NCI-H2227 (cell line): ENCODE data around the gene IFIT2.
"Not testable (repeated sequence)": the region's sequence is repeated elsewhere in the genome, so short reads cannot be mapped to it uniquely, and the experiment has no call there.

Source experiments
- DNase-seq: peaks from one replicate; lab custom pipeline; 2025; ENCODE audit not compliant: unreplicated experiment; lab: John Stamatoyannopoulos, UW

IFIT2 gene, protein sequence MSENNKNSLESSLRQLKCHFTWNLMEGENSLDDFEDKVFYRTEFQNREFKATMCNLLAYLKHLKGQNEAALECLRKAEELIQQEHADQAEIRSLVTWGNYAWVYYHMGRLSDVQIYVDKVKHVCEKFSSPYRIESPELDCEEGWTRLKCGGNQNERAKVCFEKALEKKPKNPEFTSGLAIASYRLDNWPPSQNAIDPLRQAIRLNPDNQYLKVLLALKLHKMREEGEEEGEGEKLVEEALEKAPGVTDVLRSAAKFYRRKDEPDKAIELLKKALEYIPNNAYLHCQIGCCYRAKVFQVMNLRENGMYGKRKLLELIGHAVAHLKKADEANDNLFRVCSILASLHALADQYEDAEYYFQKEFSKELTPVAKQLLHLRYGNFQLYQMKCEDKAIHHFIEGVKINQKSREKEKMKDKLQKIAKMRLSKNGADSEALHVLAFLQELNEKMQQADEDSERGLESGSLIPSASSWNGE

DNA sequence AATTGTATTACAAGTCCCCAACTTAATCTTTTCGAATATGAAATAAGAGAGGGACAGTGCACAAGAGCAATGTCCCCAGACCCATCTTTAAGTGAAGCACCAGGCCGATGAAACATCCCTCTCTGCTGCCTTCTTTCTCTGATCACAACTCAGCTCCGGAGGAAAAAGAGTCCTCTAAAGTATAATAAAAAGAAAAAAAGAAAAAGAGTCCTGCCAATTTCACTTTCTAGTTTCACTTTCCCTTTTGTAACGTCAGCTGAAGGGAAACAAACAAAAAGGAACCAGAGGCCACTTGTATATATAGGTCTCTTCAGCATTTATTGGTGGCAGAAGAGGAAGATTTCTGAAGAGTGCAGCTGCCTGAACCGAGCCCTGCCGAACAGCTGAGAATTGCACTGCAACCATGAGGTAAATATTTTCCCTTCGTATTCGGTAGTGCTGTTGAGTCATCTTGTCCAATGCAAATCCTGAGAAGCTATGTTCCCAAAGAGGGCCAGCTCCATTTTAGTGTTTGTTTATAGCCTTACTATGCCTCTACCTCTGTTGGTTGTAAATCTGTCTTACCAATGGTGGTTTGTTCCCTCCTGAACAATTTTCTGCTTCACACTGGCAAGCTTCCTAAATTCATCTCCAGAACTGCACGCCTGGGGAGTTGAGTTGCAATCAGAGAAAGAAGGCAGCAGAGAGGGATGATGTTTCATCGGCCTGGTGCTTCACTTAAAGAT lies at the start of gene IFIT2:
Gene IFIT2, plus strand, starts transcription at position 326 of the 725 bp plus-strand sequence. Its CDS starts 78 bp downstream, at position 404.
- DNase-seq, result peak; percentile 26

DNA sequence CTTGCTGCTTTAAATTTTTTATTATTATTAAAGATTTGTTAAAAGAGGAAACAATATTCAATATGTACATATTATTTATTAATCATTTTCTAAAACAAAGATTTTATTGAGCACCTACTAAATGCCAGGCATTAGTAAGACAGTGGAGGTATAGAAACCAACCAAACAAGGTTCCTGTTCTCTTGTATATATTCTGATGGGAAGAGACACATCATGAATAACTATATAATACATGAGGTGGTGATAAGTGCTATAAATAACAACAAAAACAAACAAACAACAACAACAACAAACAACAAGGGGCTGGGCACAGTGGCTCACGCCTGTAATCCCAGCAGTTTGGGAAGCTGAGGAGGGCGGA lies 49.6 kb upstream of the IFIT2 start:
- DNase-seq, result no peak

- not testable (repeated sequence) for DNase-seq
These were observed 46.7 kb upstream of the IFIT2 start for GRCh38 chr10:89255091-89255579.

GRCh38 chr10:89255793-89256192 lies 46.1 kb upstream of the IFIT2 start:
- no peak for DNase-seq

DNA sequence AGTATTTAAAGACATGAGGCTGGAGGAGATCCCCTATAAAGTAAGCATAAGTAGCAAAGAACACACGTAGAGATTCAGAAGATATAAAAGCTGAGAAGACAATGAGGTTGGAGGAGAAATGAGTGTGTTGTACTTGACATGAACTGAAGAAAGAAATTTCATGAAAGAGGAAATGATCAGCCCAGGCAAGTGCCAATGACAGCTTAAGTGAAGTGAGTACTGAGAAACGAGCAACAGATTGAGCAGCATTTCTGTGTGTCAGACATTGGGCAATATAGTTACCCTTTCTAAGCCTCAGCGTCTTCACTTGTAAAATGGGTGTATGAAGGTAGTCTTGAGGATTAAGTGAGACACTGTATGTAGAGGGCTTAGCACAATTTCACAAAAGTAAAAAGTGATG lies 45.5 kb upstream of the IFIT2 start:
- DNase-seq, result no peak

DNA sequence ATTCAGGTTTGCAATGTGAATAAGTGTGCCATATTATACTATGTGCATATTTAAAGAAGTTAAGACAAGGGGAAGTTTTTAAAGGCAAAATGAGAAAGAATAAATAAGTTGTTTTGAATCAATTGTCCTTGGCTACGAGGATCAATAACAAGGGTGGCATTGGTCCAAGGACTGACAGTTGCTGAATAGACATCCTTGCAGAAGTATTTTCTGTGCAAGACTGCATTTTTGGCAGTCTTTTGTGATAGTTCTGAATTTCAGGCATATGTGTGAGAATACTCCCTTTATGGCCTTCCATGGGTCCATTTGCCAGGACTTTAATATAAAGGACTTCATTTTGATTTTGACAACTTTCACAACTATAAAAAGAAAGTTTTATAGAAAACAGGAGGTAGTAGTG lies 44.9 kb upstream of the IFIT2 start:
- no peak for DNase-seq

- DNase-seq, result no peak
These were observed 44.3 kb upstream of the IFIT2 start for GRCh38 chr10:89257581-89257980.

DNA sequence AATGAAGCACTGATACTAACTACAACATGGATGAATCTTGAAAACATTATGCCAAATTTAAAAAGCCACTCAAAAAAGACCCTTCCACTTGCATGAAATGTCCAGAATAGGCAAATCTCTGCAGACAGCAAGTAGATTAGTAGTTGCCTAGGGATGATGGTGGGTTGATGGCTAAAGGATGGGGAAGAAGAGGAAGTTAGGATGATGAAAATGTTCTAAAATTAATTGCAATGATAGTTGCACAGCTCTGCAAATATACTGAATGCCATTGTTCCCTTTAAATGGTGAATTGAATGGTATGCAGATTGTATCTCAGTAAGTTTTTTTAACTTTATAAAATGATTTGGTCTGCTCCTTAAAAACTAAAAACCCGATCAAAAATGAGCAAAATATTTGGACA lies 43.0 kb upstream of the IFIT2 start:
- no peak for DNase-seq

GRCh38 chr10:89262086-89263051 lies 39.5 kb upstream of the IFIT2 start:
- no peak for DNase-seq

GRCh38 chr10:89263091-89263490 lies 38.8 kb upstream of the IFIT2 start:
- no peak for DNase-seq

DNA sequence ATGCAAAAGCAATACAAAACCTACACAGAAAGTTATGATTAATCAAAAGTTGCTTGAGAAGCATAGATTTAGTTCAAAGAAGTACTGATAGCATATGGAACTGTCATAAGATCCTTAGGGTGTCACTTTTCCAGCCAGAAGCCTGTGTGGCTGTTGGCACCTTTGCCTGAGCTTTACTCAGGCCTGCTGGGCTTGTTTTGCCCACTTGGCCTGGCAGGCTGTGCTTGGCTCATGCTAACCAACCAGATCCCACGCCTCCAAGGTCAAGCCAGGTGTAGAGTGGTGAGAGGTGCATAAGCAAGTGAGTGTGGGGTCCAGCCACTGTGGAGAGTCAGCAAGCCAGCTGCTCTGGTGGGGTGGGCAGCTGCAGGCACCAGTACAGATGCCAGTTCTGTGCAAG lies 38.3 kb upstream of the IFIT2 start:
- no peak for DNase-seq

DNA sequence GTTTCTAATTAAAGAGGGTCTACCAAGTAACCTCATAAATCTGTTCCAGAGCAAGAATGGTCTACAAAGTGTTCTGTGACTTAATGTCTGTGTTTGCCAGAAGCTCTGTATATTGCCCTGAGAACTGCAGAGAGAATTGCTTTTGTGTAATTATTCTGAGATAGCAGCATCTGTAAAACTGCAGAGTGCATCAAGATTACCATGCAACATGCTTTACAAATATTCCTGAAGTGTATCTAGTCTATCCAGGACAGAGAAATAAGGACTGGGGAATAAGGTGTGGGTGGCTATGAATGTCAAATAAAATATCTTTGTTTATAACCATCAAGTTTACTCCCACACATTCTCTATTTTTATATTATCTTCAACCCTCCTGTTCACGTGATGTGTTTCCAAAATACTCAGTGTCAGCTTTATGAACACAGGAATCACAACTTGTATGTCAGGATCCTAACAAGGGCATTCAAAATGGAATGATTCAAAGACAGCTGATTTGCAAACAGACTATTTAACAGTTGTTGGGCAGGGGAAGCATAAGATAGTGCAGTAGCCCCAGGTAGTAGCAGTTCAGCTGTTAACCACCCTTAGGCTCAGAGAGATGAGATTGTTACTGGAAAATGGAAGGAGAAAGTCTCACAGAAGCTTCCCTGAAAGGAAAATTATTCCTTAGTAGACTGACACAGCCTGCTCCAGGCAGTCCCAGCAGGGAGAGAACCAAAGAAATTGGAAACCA lies 35.0 kb upstream of the IFIT2 start:
- DNase-seq, result no peak

GRCh38 chr10:89269433-89270152 lies 32.3 kb upstream of the IFIT2 start:
- DNase-seq, result no peak

GRCh38 chr10:89270153-89270483 lies 31.7 kb upstream of the IFIT2 start:
- no peak for DNase-seq

DNA sequence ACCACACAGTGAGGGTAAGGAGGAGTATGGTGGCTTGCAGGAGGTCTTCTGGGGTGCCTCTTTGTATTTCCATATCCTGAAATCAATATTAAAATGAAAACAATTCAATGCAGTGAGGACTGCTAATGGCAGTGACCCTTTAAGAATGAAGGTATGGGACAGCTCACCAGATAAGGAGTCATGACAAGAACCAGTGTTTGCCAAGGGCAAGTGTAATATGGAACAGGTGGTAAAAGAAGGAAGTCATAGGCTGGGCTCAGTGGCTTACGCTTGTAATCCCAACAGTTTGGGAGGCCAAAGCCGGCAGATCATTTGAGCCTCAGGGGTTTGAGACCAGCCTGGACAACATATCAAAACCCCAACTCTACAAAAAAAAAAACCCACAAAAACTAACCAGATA lies 30.3 kb upstream of the IFIT2 start:
- DNase-seq, result no peak

GRCh38 chr10:89273680-89274079 lies 28.2 kb upstream of the IFIT2 start:
- no peak for DNase-seq

DNA sequence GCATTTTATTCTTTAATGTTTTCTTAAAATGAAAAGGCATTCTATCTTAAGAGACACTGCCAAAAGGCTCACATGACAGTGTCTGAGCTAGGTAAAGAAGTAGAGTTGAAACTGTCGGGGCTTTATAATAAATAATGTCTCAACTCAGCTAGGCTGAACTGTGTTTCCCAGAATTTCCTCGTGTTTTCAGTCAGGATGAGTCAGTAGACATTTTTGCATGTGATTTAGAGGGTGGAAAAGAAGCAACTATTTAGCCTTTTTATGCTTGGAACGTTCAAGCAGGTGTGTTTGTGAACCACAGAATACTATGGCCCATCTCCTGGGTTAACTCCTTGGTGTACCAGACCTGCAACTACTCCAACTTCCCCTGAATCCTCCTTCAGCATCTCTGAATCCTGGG lies 26.9 kb upstream of the IFIT2 start:
- DNase-seq, result no peak

GRCh38 chr10:89275383-89275782 lies 26.5 kb upstream of the IFIT2 start:
- DNase-seq, result no peak

DNA sequence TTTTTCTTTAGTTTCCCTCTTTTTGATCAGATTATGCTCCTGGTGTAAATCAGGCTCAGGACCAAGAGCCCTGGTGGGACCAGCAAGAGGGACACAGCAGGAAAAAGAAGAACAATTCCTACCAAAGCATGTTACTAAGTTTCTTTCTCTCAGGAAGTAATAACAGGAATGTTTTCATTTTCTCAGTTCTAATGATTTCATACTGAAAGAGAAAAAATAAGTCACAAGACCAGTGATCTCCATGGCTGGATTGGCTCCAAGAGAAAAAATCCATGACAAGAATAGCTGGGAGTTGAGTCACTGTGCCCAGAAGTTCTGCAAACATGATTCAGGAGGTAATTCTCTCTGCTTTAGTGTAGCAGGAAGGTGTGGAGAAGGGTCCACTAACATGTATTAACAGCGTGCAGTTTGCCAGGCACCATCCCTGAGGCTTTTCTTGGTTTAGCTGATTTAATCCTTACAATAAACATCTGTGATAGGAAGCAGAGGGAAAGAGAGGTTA lies 23.8 kb upstream of the IFIT2 start:
- no peak for DNase-seq
